HepG2 (cell line): ENCODE results near the gene EDC3. TPM values are rescaled to one million over a fixed set of nuclear protein-coding genes. Genes with fewer than 3 reads are reported as not detected.

Experiments used
- ATAC-seq: fragments of 200-7000 bp; cut with Tn5 transposase; 3 replicates; pipeline ENCODE4 v1.9.1; 2020; ENCODE audit warnings: mild to moderate bottlenecking, moderate library complexity
- BruUV-seq: library from RNA; stranded (reverse); fragments of 400-500 nt; replicated peaks from 2 replicates; lab custom pipeline; 2021; lab: Mats Ljungman, UMichigan
- CTCF ChIA-PET: fragments of 300-600 bp; formaldehyde crosslinking; extraction: SDS; loops from one replicate; lab custom pipeline; 2021; ENCODE audit warnings: low total read pairs, inconsistent platforms, low intra/inter-chr PET ratio; lab: Yijun Ruan, JAX
- POLR2A ChIA-PET: fragments of 350-600 bp; sonication (Branson Sonifier 250); formaldehyde crosslinking; loops from one replicate; lab custom pipeline; 2020; ENCODE audit warnings: antibody characterized with exemption, inconsistent platforms; lab: Yijun Ruan, JAX
- DNase-seq: peaks from one replicate; pipeline ENCODE4 v3.0.0-alpha.2; 2015; ENCODE audit warnings: low spot score
- FAIRE-seq: peaks from 3 replicates; lab custom pipeline; 2011; peaks lifted over from hg19 to GRCh38; lab: Jason Lieb, UNC
- H2AFZ ChIP-seq: one replicate; pipeline ENCODE4 v1.6.1; 2011; ENCODE audit warnings: low read length, inconsistent platforms
- H3K27ac ChIP-seq: fragments of 300-600 bp; 3 replicates; pipeline ENCODE4 v1.8.0; 2011; ENCODE audit warnings: mixed run types, mild to moderate bottlenecking, mixed read lengths, low read length, inconsistent platforms; ENCODE audit not compliant: insufficient read depth; ENCODE audit errors: extremely low read length
- H3K27me3 ChIP-seq, 2 experiments: fragments of 200-600 bp in 1 of 2; 2 replicates in 1 of 2; 3 replicates in 1 of 2; pipeline versions ENCODE4 v1.6.0 to v1.8.0; 2011; ENCODE audit warnings: low read length in 2 of 2, mild to moderate bottlenecking in 2 of 2, moderate library complexity in 2 of 2, inconsistent platforms in 1 of 2; ENCODE audit not compliant: insufficient read depth in 2 of 2, control insufficient read depth in 1 of 2
- H3K36me3 ChIP-seq, 2 experiments: fragments of 200-600 bp in 1 of 2; replicated peaks in 1 of 2; 2 replicates in 1 of 2; 3 replicates in 1 of 2; pipeline versions ENCODE4 v1.5.1 to v1.8.0; 2011; ENCODE audit warnings: low read length in 2 of 2, inconsistent platforms in 1 of 2; ENCODE audit not compliant: insufficient read depth in 2 of 2, control insufficient read depth in 1 of 2
- H3K4me1 ChIP-seq: 2 replicates; pipeline ENCODE4 v1.5.1; 2012; ENCODE audit warnings: low read length, inconsistent platforms; ENCODE audit not compliant: insufficient read depth
- H3K4me2 ChIP-seq: 2 replicates; pipeline ENCODE4 v1.6.0; 2011; ENCODE audit warnings: low read depth, low read length, inconsistent platforms
- H3K4me3 ChIP-seq, 3 experiments: fragments of 200-600 bp in 1 of 3; sonication (generic), shearing (Covaris generic) in 1 of 3; replicated peaks in 1 of 3; 2 replicates each; pipeline ENCODE4 v1.5.1; 2011 to 2016; ENCODE audit warnings: low read length in 3 of 3, inconsistent platforms in 2 of 3, low read depth in 2 of 3, mild to moderate bottlenecking in 2 of 3, control low read depth in 1 of 3, mixed read lengths in 1 of 3; ENCODE audit not compliant: insufficient read depth in 1 of 3
- H3K79me2 ChIP-seq: one replicate; pipeline ENCODE4 v1.6.1; 2011; ENCODE audit warnings: low read length, inconsistent platforms; ENCODE audit not compliant: insufficient read depth
- H3K9ac ChIP-seq: 2 replicates; pipeline ENCODE4 v1.6.0; 2011; ENCODE audit warnings: mild to moderate bottlenecking, low read depth, low read length, inconsistent platforms; ENCODE audit not compliant: insufficient read depth
- H3K9me3 ChIP-seq: 2 replicates; pipeline ENCODE4 v1.5.1; 2012; ENCODE audit warnings: mild to moderate bottlenecking, low read length
- H4K20me1 ChIP-seq: 2 replicates; pipeline ENCODE4 v1.6.0; 2011; ENCODE audit warnings: inconsistent platforms, mild to moderate bottlenecking, low read length, moderate library complexity; ENCODE audit not compliant: insufficient read depth
- ARNT ChIP-seq: fragments of 450-650 bp; IDR thresholded peaks from 2 replicates; pipeline ENCODE4 v1.6.1; 2017
- ARNT2 ChIP-seq: sonication (generic); formaldehyde crosslinking; IDR thresholded peaks from 2 replicates; pipeline ENCODE4 v1.8.0; 2022; ENCODE audit warnings: mild to moderate bottlenecking, low read depth, missing genetic modification reagents, moderate library complexity
- BORCS8-MEF2B ChIP-seq: sonication (generic); formaldehyde crosslinking; IDR thresholded peaks from 2 replicates; pipeline ENCODE4 v1.8.0; 2022; ENCODE audit warnings: mild to moderate bottlenecking, missing genetic modification reagents
- HIVEP1 ChIP-seq: sonication (generic); formaldehyde crosslinking; IDR thresholded peaks from 2 replicates; pipeline ENCODE4 v1.4.0; 2020; ENCODE audit warnings: mild to moderate bottlenecking, missing genetic modification reagents
- KDM1A ChIP-seq: IDR thresholded peaks from 2 replicates; pipeline ENCODE4 v1.6.1; 2016; ENCODE audit warnings: missing compliant biosample characterization
- RFXAP ChIP-seq: sonication (generic); formaldehyde crosslinking; IDR thresholded peaks from 2 replicates; pipeline ENCODE4 v1.4.0; 2020; ENCODE audit warnings: missing genetic modification reagents, borderline replicate concordance
- ZNF136 ChIP-seq: sonication (generic); formaldehyde crosslinking; IDR thresholded peaks from 2 replicates; pipeline ENCODE4 v1.8.1; 2022; ENCODE audit warnings: low read depth, mild to moderate bottlenecking, moderate library complexity, missing genetic modification reagents
- ZNF331 ChIP-seq: sonication (generic); formaldehyde crosslinking; IDR thresholded peaks from 2 replicates; pipeline ENCODE4 v1.4.0; 2020; ENCODE audit warnings: missing genetic modification reagents
- ZNF33B ChIP-seq: sonication (generic); formaldehyde crosslinking; IDR thresholded peaks from 2 replicates; pipeline ENCODE4 v1.5.1; 2020; ENCODE audit warnings: mild to moderate bottlenecking, missing genetic modification reagents
- ZNF564 ChIP-seq: sonication (generic); formaldehyde crosslinking; IDR thresholded peaks from 2 replicates; pipeline ENCODE4 v1.8.1; 2023; ENCODE audit warnings: mild to moderate bottlenecking, missing genetic modification reagents
- ZZZ3 ChIP-seq: sonication (generic); formaldehyde crosslinking; IDR thresholded peaks from 2 replicates; pipeline ENCODE4 v1.4.0; 2020; ENCODE audit warnings: missing genetic modification reagents, mild to moderate bottlenecking, borderline replicate concordance
- WGBS: methylation state at CpG from one replicate; pipeline ENCODE4 v1.1.6; 2017; ENCODE audit warnings: low lambda C conversion rate; 5-methylcytosine and 5-hydroxymethylcytosine counted together
- in situ Hi-C: cut with HindIII; loops from 2 replicates; pipeline ENCODE4 v1.10.0; 2017; ENCODE audit warnings: low pct_unique_long_range_greater_than_20kb; ENCODE audit not compliant: extremely low pct_ligation_motif_present
- intact Hi-C: fragments of 100-400 bp; cut with micrococcal nuclease; formaldehyde crosslinking; loops from one replicate; pipeline ENCODE4 v1.10.0; 2022; ENCODE audit not compliant: unreplicated experiment
- polyA plus RNA-seq, 8 experiments: library from polyadenylated mRNA; depleted of rRNA in 3 of 8; stranded (reverse) in 7 of 8; unstranded in 1 of 8; fragments of >200 nt; fragmentation: Illumina TruSeq in 4 of 8; extraction: Trizol in 4 of 8; gene quantifications; 2 replicates each; pipeline versions ENCODE4 v1.2.1 to v1.2.3, GENCODE V29; 2011 to 2016; ENCODE audit warnings: low read depth in 4 of 8, missing spikeins in 1 of 8, mixed read lengths in 1 of 8; ENCODE audit not compliant: insufficient read depth in 1 of 8
- total RNA-seq, 5 experiments: library from RNA; depleted of rRNA; stranded (reverse); fragments of >200 nt; fragmentation: Illumina TruSeq; extraction: Trizol; gene quantifications; 2 replicates each; pipeline ENCODE4 v1.2.3, GENCODE V29; 2016; ENCODE audit warnings: low read depth in 1 of 5
- TF ChIP-seq, protein P1 (sequence below): sonication (generic); formaldehyde crosslinking; IDR thresholded peaks from 2 replicates; pipeline ENCODE4 v1.5.1; 2020; ENCODE audit warnings: mild to moderate bottlenecking, moderate library complexity, missing genetic modification reagents
- TF ChIP-seq, protein P2 (sequence below): sonication (generic); formaldehyde crosslinking; IDR thresholded peaks from 2 replicates; pipeline ENCODE4 v1.8.0; 2022; ENCODE audit warnings: missing genetic modification reagents, low read depth, mild to moderate bottlenecking, borderline replicate concordance
- TF ChIP-seq, protein P3 (sequence below): sonication (generic); formaldehyde crosslinking; IDR thresholded peaks from 2 replicates; pipeline ENCODE4 v1.5.1; 2020; ENCODE audit warnings: missing genetic modification reagents, mild to moderate bottlenecking, borderline replicate concordance
- TF ChIP-seq, protein P4 (sequence below): sonication (generic); formaldehyde crosslinking; IDR thresholded peaks from 2 replicates; pipeline ENCODE4 v1.4.0; 2020; ENCODE audit warnings: mild to moderate bottlenecking, low read depth, missing genetic modification reagents

EDC3 gene
- total and polyA plus RNA-seq, 2 of the 13 experiments (the other 11 are each of a cell fraction or from before 2014, with no cell fraction given), result 17.4 to 32.0 TPM

DNA sequence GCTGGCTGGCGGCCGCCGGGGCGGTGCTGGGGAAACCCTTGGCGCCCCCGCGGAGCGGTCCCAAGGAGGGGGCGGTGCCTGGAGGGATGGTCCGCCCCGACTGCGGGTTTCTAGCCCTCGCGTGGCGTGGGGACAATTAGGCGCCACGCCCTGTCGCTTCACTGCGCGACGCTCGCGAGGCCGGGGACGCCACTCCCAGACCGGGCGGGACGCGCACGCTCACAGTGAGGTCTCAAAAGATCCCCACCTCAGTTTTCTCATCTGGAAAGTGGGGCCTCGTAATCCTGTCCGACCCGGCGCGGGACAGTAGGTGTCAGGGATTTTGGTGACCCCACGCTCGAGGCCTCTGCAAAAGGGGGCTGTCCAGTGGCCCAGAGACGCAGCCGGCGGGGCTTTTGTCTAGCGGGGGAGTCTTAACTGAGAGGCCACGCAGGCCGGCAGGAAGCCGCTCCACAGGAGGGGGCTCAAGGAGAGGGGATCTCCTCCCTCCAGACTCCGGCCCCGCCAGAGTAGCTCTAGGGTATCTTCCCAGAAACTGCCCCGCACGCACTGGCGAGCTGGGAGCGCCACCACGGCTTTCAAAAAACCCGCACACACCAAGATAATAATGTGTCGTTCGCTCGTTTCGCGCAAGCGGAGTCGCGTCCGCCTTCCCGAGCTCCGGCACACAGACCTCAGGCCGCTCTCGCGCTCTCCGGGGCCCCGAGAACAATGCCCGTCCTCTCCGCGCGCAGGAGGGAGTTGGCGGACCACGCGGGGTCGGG, 80.9 kb downstream of the EDC3 start (continued):
- TF ChIP-seq, protein P1, sequence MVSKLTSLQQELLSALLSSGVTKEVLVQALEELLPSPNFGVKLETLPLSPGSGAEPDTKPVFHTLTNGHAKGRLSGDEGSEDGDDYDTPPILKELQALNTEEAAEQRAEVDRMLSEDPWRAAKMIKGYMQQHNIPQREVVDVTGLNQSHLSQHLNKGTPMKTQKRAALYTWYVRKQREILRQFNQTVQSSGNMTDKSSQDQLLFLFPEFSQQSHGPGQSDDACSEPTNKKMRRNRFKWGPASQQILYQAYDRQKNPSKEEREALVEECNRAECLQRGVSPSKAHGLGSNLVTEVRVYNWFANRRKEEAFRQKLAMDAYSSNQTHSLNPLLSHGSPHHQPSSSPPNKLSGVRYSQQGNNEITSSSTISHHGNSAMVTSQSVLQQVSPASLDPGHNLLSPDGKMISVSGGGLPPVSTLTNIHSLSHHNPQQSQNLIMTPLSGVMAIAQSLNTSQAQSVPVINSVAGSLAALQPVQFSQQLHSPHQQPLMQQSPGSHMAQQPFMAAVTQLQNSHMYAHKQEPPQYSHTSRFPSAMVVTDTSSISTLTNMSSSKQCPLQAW (CRISPR knock-in tag), result peak; percentile 33; the same call in 1 of the 2 replicates
- peak; percentile 96 for TF ChIP-seq KDM1A

DNA sequence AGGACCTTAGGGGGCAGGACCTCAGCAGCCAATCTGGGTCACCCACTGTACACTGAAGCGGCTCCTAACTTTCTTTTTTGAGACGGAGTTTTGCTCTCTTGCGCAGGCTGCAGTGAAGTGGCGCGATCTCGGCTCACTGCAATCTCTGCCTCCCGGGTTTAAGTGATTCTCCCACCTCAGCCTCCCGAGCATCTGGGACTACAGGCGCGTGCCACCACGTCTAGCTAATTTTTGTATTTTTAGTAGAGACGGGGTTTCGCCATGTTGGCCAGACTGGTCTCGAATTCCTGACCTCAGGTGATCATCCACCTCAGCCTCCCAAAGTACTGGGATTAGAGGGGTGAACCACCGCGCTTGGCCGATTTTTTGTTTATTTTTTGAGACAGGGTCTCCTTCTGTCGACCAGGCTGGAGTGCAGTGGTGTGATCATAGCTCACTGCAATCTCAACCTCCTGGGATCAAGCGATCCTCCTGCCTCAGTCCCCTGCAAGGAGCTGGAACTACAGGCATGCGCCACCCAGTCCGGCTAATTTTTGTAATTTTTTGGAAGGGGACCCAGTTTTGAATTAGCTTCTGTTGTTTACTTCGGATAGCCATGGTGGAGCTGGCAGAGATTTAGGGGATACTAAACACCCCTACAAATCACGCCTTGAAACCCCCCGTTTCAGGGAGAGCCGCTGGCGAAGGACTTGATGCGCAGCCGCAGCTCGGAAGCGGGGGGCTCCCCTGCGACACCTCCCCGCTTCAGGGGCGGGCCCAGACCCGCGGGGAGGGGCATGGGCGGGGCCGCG, 81.7 kb downstream of the EDC3 start:
- BruUV-seq, result no TSS peak
- no peak for FAIRE-seq
- ChIA-PET POLR2A (interaction anchor here (1.3 to 6.9 kb wide), 6 partner anchors 11 to 226 kb away, joined by 3 to 52 read pairs (median 8); partner anchors contain the start of genes ARID3B and UBL7), CTCF (no interaction called here)
- intact Hi-C loops, result no loop called here
- Histone ChIP-seq H2AFZ (no peak overlapping the region), H3K9ac (peak overlapping the region; percentile 99; the same call in 1 of the 2 replicates), H3K27me3 (peaks cover 2 to 35% of the 10 kb centered on the region in 2 experiments; a peak in 4 of 5 replicates), H3K79me2 (peaks cover 34% of the 10 kb centered on the region), H3K36me3 (peaks cover 0 to 1% of the 10 kb centered on the region in 2 experiments; a peak in 4 of 5 replicates), H3K9me3 (no peaks in the 10 kb centered on the region), H3K4me1 (peaks cover 36% of the 10 kb centered on the region), H4K20me1 (peaks cover 29% of the 10 kb centered on the region), H3K27ac (no peak overlapping the region), H3K4me2 (peak overlapping the region; percentile 85), H3K4me3 (peak overlapping the region; percentile 90 to 100 (median 94))
- in situ Hi-C loops, result no loop called here
- no peak; the same call in 2 of the 3 replicates for ATAC-seq
- WGBS, result 49% methylated on average over 22 of the region's 38 CpGs
- DNase-seq, result no peak
- TF ChIP-seq ARNT2 (CRISPR knock-in tag), result no peak
- TF ChIP-seq, protein P2, sequence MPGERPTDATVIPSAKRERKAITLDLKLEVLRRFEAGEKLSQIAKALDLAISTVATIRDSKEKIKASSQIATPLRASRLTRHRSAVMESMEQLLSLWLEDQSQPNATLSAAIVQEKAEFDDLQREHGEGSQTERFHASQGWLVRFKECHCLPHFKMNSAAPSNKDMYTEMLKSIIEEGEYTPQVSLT, result no peak
- no peak for TF ChIP-seq ZNF564 (CRISPR knock-in tag)
- TF ChIP-seq, protein P3, sequence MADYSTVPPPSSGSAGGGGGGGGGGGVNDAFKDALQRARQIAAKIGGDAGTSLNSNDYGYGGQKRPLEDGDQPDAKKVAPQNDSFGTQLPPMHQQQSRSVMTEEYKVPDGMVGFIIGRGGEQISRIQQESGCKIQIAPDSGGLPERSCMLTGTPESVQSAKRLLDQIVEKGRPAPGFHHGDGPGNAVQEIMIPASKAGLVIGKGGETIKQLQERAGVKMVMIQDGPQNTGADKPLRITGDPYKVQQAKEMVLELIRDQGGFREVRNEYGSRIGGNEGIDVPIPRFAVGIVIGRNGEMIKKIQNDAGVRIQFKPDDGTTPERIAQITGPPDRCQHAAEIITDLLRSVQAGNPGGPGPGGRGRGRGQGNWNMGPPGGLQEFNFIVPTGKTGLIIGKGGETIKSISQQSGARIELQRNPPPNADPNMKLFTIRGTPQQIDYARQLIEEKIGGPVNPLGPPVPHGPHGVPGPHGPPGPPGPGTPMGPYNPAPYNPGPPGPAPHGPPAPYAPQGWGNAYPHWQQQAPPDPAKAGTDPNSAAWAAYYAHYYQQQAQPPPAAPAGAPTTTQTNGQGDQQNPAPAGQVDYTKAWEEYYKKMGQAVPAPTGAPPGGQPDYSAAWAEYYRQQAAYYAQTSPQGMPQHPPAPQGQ, result no peak
- TF ChIP-seq, protein P4, sequence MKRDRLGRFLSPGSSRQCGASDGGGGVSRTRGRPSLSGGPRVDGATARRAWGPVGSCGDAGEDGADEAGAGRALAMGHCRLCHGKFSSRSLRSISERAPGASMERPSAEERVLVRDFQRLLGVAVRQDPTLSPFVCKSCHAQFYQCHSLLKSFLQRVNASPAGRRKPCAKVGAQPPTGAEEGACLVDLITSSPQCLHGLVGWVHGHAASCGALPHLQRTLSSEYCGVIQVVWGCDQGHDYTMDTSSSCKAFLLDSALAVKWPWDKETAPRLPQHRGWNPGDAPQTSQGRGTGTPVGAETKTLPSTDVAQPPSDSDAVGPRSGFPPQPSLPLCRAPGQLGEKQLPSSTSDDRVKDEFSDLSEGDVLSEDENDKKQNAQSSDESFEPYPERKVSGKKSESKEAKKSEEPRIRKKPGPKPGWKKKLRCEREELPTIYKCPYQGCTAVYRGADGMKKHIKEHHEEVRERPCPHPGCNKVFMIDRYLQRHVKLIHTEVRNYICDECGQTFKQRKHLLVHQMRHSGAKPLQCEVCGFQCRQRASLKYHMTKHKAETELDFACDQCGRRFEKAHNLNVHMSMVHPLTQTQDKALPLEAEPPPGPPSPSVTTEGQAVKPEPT (CRISPR knock-in tag), result no peak
- no peak for TF ChIP-seq ZNF136 (CRISPR knock-in tag)
- no peak for TF ChIP-seq BORCS8-MEF2B (CRISPR knock-in tag)
- TF ChIP-seq RFXAP (CRISPR knock-in tag), result no peak
- no peak for TF ChIP-seq ZNF33B (CRISPR knock-in tag)
- no peak for TF ChIP-seq ZNF331 (CRISPR knock-in tag)
- TF ChIP-seq ARNT, result no peak
- no peak for TF ChIP-seq ZZZ3
- no peak for TF ChIP-seq HIVEP1 (CRISPR knock-in tag)
